Measurements from ENCODE around the gene DOCK3. TPM values are rescaled to one million over a fixed set of nuclear protein-coding genes. Genes with fewer than 3 reads are reported as not detected.

Gene DOCK3
- total RNA-seq, 2 donors from 2014 or later = 0.02 to 0.32 TPM

GRCh38 chr3:50708620-50709019, 33.9 kb downstream of the DOCK3 start:
- H3K27ac ChIP-seq = no peak overlapping the region
- intact Hi-C loops (cut with DNase I) = no loop called here
- H3K4me3 ChIP-seq = no peak overlapping the region
- no peak for DNase-seq
- no peak overlapping the region for H3K9ac ChIP-seq (ENCODE audit: low read depth in 2 of 2, low read length in 2 of 2)
- TF ChIP-seq, protein P1, sequence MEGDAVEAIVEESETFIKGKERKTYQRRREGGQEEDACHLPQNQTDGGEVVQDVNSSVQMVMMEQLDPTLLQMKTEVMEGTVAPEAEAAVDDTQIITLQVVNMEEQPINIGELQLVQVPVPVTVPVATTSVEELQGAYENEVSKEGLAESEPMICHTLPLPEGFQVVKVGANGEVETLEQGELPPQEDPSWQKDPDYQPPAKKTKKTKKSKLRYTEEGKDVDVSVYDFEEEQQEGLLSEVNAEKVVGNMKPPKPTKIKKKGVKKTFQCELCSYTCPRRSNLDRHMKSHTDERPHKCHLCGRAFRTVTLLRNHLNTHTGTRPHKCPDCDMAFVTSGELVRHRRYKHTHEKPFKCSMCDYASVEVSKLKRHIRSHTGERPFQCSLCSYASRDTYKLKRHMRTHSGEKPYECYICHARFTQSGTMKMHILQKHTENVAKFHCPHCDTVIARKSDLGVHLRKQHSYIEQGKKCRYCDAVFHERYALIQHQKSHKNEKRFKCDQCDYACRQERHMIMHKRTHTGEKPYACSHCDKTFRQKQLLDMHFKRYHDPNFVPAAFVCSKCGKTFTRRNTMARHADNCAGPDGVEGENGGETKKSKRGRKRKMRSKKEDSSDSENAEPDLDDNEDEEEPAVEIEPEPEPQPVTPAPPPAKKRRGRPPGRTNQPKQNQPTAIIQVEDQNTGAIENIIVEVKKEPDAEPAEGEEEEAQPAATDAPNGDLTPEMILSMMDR (IDR thresholded peaks at IDR 0.05) = no peak
- H3K27me3 ChIP-seq = no peaks in the 10 kb centered on the region
- no peaks in the 10 kb centered on the region for H3K4me1 ChIP-seq
- H3K9me3 ChIP-seq = no peaks in the 10 kb centered on the region
- H3K36me3 ChIP-seq = no peaks in the 10 kb centered on the region

- Histone ChIP-seq H3K27ac (no peak overlapping the region), H3K27me3 (no peaks in the 10 kb centered on the region), H3K36me3 (no peaks in the 10 kb centered on the region), H3K4me3 (no peak overlapping the region), H3K9ac (ENCODE audit: low read depth in 2 of 2, low read length in 2 of 2) (no peak overlapping the region), H3K9me3 (no peaks in the 10 kb centered on the region), H3K4me1 (no peaks in the 10 kb centered on the region)
- intact Hi-C loops (cut with DNase I) = no loop called here
- TF ChIP-seq, protein P1 (IDR thresholded peaks at IDR 0.05) = no peak
- DNase-seq = no peak
Observed at GRCh38 chr3:50714946-50715345, 40.2 kb downstream of the DOCK3 start.

DNA sequence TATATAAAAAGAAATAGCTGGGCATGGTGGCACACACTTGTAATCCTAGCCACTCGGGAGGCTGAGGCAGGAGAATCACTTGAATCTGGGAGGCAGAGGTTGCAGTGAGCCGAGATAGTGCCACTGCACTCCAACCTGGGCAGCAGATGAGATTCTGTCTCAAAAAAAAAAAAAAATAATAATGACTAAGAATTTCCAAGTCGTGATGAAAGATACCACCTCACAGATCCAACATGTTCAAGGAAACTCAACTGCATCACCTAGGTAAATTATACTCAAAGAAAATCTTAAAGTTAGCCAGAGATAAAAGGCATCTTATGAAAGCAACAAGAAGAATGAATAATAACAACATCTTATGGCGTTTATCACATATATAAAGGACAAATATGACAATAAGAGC, 50.1 kb downstream of the DOCK3 start:
- no peaks in the 10 kb centered on the region for H3K36me3 ChIP-seq
- no peak overlapping the region for H3K4me3 ChIP-seq
- DNase-seq = no peak
- H3K4me1 ChIP-seq = no peaks in the 10 kb centered on the region
- no peak overlapping the region for H3K27ac ChIP-seq
- no peak overlapping the region for H3K9ac ChIP-seq (ENCODE audit: low read depth in 2 of 2, low read length in 2 of 2)
- no peaks in the 10 kb centered on the region for H3K27me3 ChIP-seq
- intact Hi-C loops (cut with DNase I) = no loop called here
- TF ChIP-seq, protein P1 (IDR thresholded peaks at IDR 0.05) = no peak
- no peaks in the 10 kb centered on the region for H3K9me3 ChIP-seq

DNA sequence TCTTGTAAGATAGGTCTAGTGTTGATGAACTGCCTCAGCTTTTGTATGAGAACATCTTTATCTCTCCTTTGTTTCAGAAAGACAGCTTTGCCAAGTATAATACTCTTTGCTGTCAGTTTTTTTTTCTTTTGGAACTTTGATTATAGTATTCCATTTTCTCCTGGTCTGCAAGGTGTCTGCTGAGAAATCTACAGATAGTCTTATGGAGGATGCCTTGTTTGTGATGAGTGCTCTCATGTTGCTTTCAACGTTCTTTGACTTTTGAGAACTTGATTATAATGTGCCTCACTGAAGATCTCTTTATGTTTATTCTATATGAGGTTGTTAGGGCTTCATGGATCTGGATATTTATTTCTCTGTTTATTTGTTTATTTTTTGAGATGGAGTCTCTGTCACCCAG, 60.3 kb downstream of the DOCK3 start:
- no peak for DNase-seq
- intact Hi-C loops (cut with DNase I) = no loop called here
- Histone ChIP-seq H3K9me3 (no peaks in the 10 kb centered on the region), H3K9ac (ENCODE audit: low read depth in 2 of 2, low read length in 2 of 2) (no peak overlapping the region), H3K27me3 (no peaks in the 10 kb centered on the region), H3K27ac (no peak overlapping the region), H3K36me3 (no peaks in the 10 kb centered on the region), H3K4me3 (no peak overlapping the region), H3K4me1 (no peaks in the 10 kb centered on the region)
- TF ChIP-seq, protein P1 (IDR thresholded peaks at IDR 0.05) = no peak

- no peak overlapping the region for H3K9ac ChIP-seq (ENCODE audit: low read depth in 2 of 2, low read length in 2 of 2)
- no peak for DNase-seq
- H3K27me3 ChIP-seq = no peaks in the 10 kb centered on the region
- intact Hi-C loops (cut with DNase I) = no loop called here
- no peaks in the 10 kb centered on the region for H3K9me3 ChIP-seq
- TF ChIP-seq, protein P1 (IDR thresholded peaks at IDR 0.05) = no peak
- H3K36me3 ChIP-seq = no peaks in the 10 kb centered on the region
- H3K4me1 ChIP-seq = no peaks in the 10 kb centered on the region
- no peak overlapping the region for H3K27ac ChIP-seq
- no peak overlapping the region for H3K4me3 ChIP-seq
Observed at GRCh38 chr3:50737193-50737905, 62.6 kb downstream of the DOCK3 start.
